Spleen (tissue), 11 donors: ENCODE measurements around the gene FASTKD3. TPM values are rescaled to one million over a fixed set of nuclear protein-coding genes. Genes with fewer than 3 reads are reported as not detected.

Experiments
- DNase-seq: peaks from one replicate; pipeline ENCODE4 v3.0.0-alpha.2; 2020
- H3K27ac ChIP-seq, 8 donors: fragments of 200-600 bp; sonication (generic) in 7 of 8; 1 replicate in 4 of 8; 2 replicates in 4 of 8; pipeline versions ENCODE4 v1.5.0 to v1.8.0; 2016 to 2021; ENCODE audit warnings: inconsistent platforms in 4 of 8, mild to moderate bottlenecking in 4 of 8, moderate library complexity in 1 of 8
- H3K27me3 ChIP-seq, 7 donors: fragments of 200-600 bp; sonication (generic) in 6 of 7; replicated peaks in 1 of 7; 1 replicate in 4 of 7; 2 replicates in 3 of 7; pipeline versions ENCODE4 v1.5.0 to v1.8.0; 2016 to 2021; ENCODE audit warnings: inconsistent platforms in 3 of 7, mild to moderate bottlenecking in 1 of 7
- H3K36me3 ChIP-seq, 6 donors: fragments of 200-600 bp; sonication (generic) in 5 of 6; 1 replicate in 4 of 6; 2 replicates in 2 of 6; pipeline versions ENCODE4 v1.5.0 to v1.8.0; 2016 to 2021; ENCODE audit warnings: inconsistent platforms in 2 of 6
- H3K4me1 ChIP-seq, 6 donors: fragments of 200-600 bp; sonication (generic) in 5 of 6; 1 replicate in 3 of 6; 2 replicates in 3 of 6; pipeline versions ENCODE4 v1.5.0 to v1.8.0; 2016 to 2021; ENCODE audit warnings: inconsistent platforms in 3 of 6
- H3K4me3 ChIP-seq, 8 donors: fragments of 200-600 bp; sonication (generic) in 7 of 8; 1 replicate in 4 of 8; 2 replicates in 4 of 8; pipeline versions ENCODE4 v1.5.0 to v1.8.0; 2016 to 2021; ENCODE audit warnings: inconsistent platforms in 4 of 8, mild to moderate bottlenecking in 4 of 8, moderate library complexity in 2 of 8
- H3K9me3 ChIP-seq, 8 donors: fragments of 200-600 bp; sonication (generic) in 7 of 8; 1 replicate in 4 of 8; 2 replicates in 4 of 8; pipeline versions ENCODE4 v1.5.0 to v1.8.0; 2016 to 2021; ENCODE audit warnings: inconsistent platforms in 4 of 8
- CTCF ChIP-seq, 11 experiments: fragments of 200-600 bp in 7 of 11; fragments of 450-650 bp in 4 of 11; sonication (generic) in 4 of 11; IDR thresholded peaks in 8 of 11; conservative IDR thresholded peaks in 3 of 11; 1 replicate in 7 of 11; 2 replicates in 4 of 11; pipeline versions ENCODE4 v1.4.0 to v1.8.0; 2016 to 2021; ENCODE audit warnings: antibody characterized with exemption in 11 of 11, inconsistent platforms in 4 of 11, mild to moderate bottlenecking in 1 of 11
- POLR2A ChIP-seq, 3 donors: fragments of 450-650 bp; IDR thresholded peaks; one replicate each; pipeline ENCODE4 v1.5.1; 2017; ENCODE audit warnings: antibody characterized with exemption in 3 of 3, mild to moderate bottlenecking in 1 of 3
- POLR2AphosphoS5 ChIP-seq, 3 donors: sonication (generic); formaldehyde crosslinking; IDR thresholded peaks; one replicate each; pipeline ENCODE4 v1.5.1; 2017; ENCODE audit warnings: antibody characterized with exemption in 3 of 3
- WGBS, 5 donors: extraction: QIAGEN DNeasy Blood & Tissue Kit in 3 of 5; methylation state at CpG; one replicate each; pipeline versions ENCODE4 v1.1.5 to v1.1.7; 2013 to 2018; 5-methylcytosine and 5-hydroxymethylcytosine counted together
- intact Hi-C: fragments of 100-400 bp; cut with DNase I; formaldehyde crosslinking; loops from one replicate; pipeline ENCODE4 v1.15.0; 2023; ENCODE audit warnings: low total_unique reads
- polyA plus RNA-seq, 3 donors: library from polyadenylated mRNA; stranded (reverse); fragments of 200-250 nt; gene quantifications; one replicate each; pipeline ENCODE4 v1.2.1, GENCODE V29; 2013
- total RNA-seq, 7 donors: library from RNA; depleted of rRNA in 3 of 7; stranded (reverse); fragments of >200 nt in 3 of 7; fragmentation: NEBNext Ultra II Directional in 4 of 7; extraction: Animal tissue kit (Norgen Biotek cat#: 25700) in 4 of 7; gene quantifications; one replicate each; pipeline versions ENCODE4 v1.1.0 to v1.2.1, GENCODE V29; 2016 to 2021
- donor health status: healthy with polysubstance abuse.
- donor health status: DM: no; HTN: no; CAD: no; lungs with moderate emphysema.
- donor health status: DM: no; HTN: no; CAD: no.
- donor health status: Bipolar disorder and iron deficiency.
- donor health status: healthy.
- donor health status: DM: no; HTN: no; CAD: no.
- donor health status: DM: yes; HTN: yes; CAD: no.

The FASTKD3 gene
- total and polyA plus RNA-seq, 10 donors, result 8.6 to 19.1 (median 13.7) TPM

GRCh38 chr5:7834982-7835381, 33.8 kb downstream of the FASTKD3 start:
- 79 to 90% (median 84%) methylated on average over 4 of the region's 4 CpGs for WGBS, 5 donors
- no peak overlapping the region for H3K4me3 ChIP-seq
- TF ChIP-seq POLR2A (IDR thresholded peaks at IDR 0.05), result no peak
- no peak for TF ChIP-seq POLR2AphosphoS5 (IDR thresholded peaks at IDR 0.05)
- TF ChIP-seq CTCF (IDR thresholded peaks at IDR 0.05 in 8 of 11, conservative IDR thresholded peaks at IDR 0.05 in 3 of 11), result no peak
- DNase-seq, result no peak
- H3K9me3 ChIP-seq, result no peaks in the 10 kb centered on the region
- intact Hi-C loops, result no loop called here
- H3K36me3 ChIP-seq, result no peaks in the 10 kb centered on the region
- no peaks in the 10 kb centered on the region for H3K4me1 ChIP-seq
- no peak overlapping the region for H3K27ac ChIP-seq
- H3K27me3 ChIP-seq, result peaks cover 0 to 5% (median 0%) of the 10 kb centered on the region in 7 donors

- Histone ChIP-seq H3K4me3 (no peak overlapping the region), H3K27ac (no peak overlapping the region), H3K36me3 (no peaks in the 10 kb centered on the region), H3K4me1 (no peaks in the 10 kb centered on the region), H3K9me3 (no peaks in the 10 kb centered on the region), H3K27me3 (peaks cover 0 to 9% (median 0%) of the 10 kb centered on the region in 7 donors)
- no peak for DNase-seq
- WGBS, 5 donors, result 77 to 87% (median 80%) methylated on average over 10 of the region's 10 CpGs
- intact Hi-C loops, result no loop called here
- TF ChIP-seq CTCF (IDR thresholded peaks at IDR 0.05 in 8 of 11, conservative IDR thresholded peaks at IDR 0.05 in 3 of 11) (no peak), POLR2AphosphoS5 (IDR thresholded peaks at IDR 0.05) (no peak), POLR2A (IDR thresholded peaks at IDR 0.05) (no peak)
Measured at GRCh38 chr5:7828269-7828668, 40.6 kb downstream of the FASTKD3 start.

- DNase-seq, result no peak
- Histone ChIP-seq H3K36me3 (no peaks in the 10 kb centered on the region), H3K27me3 (peaks cover 0 to 15% (median 0%) of the 10 kb centered on the region in 7 donors), H3K27ac (no peak overlapping the region), H3K4me3 (no peak overlapping the region), H3K9me3 (no peaks in the 10 kb centered on the region), H3K4me1 (no peaks in the 10 kb centered on the region)
- WGBS, 5 donors, result 80 to 87% (median 87%) methylated on average over 6 of the region's 6 CpGs
- intact Hi-C loops, result no loop called here
- TF ChIP-seq POLR2AphosphoS5 (IDR thresholded peaks at IDR 0.05) (no peak), POLR2A (IDR thresholded peaks at IDR 0.05) (no peak), CTCF (IDR thresholded peaks at IDR 0.05 in 8 of 11, conservative IDR thresholded peaks at IDR 0.05 in 3 of 11) (no peak)
Measured at GRCh38 chr5:7827610-7828009, 41.2 kb downstream of the FASTKD3 start.

GRCh38 chr5:7825630-7826029, 43.2 kb downstream of the FASTKD3 start:
- 72 to 92% (median 81%) methylated on average over 10 to 11 of the region's 11 CpGs for WGBS, 5 donors
- H3K27me3 ChIP-seq, result peaks cover 0 to 17% (median 0%) of the 10 kb centered on the region in 7 donors
- no peaks in the 10 kb centered on the region for H3K36me3 ChIP-seq
- no peak for DNase-seq
- TF ChIP-seq POLR2A (IDR thresholded peaks at IDR 0.05) (no peak), CTCF (IDR thresholded peaks at IDR 0.05 in 8 of 11, conservative IDR thresholded peaks at IDR 0.05 in 3 of 11) (no peak), POLR2AphosphoS5 (IDR thresholded peaks at IDR 0.05) (no peak)
- H3K4me3 ChIP-seq, result no peak overlapping the region
- no peaks in the 10 kb centered on the region for H3K9me3 ChIP-seq
- no peak overlapping the region for H3K27ac ChIP-seq
- intact Hi-C loops, result no loop called here
- no peaks in the 10 kb centered on the region for H3K4me1 ChIP-seq
